ENCODE measurements around the gene CACHD1.

DNA sequence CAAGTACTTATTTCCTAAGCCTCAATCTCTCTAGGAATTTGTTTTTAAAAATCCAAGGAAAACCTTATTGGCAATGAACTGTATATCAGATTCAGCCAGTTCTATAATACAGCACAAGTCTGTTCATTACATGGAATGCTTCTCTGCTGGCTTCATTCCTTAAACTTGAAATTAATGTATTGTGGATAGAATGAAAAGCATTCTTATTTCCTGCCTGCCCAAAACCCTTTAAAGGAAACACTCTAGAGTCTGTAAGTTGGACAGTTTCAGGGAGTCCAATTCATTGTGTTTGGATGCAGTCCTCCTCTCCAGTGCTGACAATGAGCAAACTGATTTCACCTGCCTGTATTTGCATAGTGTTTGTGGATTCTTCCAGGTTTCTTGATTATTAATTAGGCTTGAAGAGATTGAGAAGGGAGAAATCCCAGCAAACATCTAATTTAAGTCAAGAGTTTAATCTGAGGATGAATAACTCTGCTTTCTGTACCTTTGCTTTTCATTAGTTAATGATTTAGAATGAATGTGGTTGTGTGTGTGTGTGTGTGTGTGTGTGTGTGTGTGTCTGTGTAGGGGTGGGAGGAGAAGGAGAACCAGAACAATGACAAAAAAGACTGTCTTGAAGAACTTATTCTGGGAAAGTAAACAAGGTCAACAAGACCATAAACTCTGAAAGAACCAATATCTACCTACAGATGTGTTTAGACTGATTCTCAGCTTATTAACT, 61.2 kb downstream of the CACHD1 start:
- no peak for TF ChIP-seq POLR2A (IDR thresholded peaks at IDR 0.05)
- TF ChIP-seq, protein P1, sequence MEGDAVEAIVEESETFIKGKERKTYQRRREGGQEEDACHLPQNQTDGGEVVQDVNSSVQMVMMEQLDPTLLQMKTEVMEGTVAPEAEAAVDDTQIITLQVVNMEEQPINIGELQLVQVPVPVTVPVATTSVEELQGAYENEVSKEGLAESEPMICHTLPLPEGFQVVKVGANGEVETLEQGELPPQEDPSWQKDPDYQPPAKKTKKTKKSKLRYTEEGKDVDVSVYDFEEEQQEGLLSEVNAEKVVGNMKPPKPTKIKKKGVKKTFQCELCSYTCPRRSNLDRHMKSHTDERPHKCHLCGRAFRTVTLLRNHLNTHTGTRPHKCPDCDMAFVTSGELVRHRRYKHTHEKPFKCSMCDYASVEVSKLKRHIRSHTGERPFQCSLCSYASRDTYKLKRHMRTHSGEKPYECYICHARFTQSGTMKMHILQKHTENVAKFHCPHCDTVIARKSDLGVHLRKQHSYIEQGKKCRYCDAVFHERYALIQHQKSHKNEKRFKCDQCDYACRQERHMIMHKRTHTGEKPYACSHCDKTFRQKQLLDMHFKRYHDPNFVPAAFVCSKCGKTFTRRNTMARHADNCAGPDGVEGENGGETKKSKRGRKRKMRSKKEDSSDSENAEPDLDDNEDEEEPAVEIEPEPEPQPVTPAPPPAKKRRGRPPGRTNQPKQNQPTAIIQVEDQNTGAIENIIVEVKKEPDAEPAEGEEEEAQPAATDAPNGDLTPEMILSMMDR (IDR thresholded peaks at IDR 0.05) = no peak
